Left cardiac atrium (tissue), 4 donors: ENCODE results near the gene NTSR1. TPM values are rescaled to one million over a fixed set of nuclear protein-coding genes. Genes with fewer than 3 reads are reported as not detected.

Source experiments
- ATAC-seq, 2 donors: fragments of 200-7000 bp; cut with Tn5 transposase; one replicate each; pipeline ENCODE4 v1.9.1; 2020; ENCODE audit warnings: mild to moderate bottlenecking in 2 of 2, moderate library complexity in 2 of 2
- DNase-seq: peaks from one replicate; pipeline ENCODE4 v3.0.0-alpha.2; 2020
- intact Hi-C, 2 donors: fragments of 100-400 bp; cut with DNase I; formaldehyde crosslinking; loops; one replicate each; pipeline versions ENCODE4 v1.14.1 to v1.15.1; 2022 to 2023
- total RNA-seq, 2 donors: library from RNA; stranded (reverse); fragmentation: NEBNext Ultra II Directional; extraction: Animal tissue kit (Norgen Biotek cat#: 25700); gene quantifications; one replicate each; pipeline ENCODE4 v1.2.1, GENCODE V29; 2021
- donor health status: DM: no; HTN: yes; CAD: no.
- donor health status: DM: no; HTN: yes; CAD: no; lungs with severe emphysema.
- donor health status: DM: yes; HTN: yes; CAD: no.
- donor health status: Dilated cardiomyopathy.

The NTSR1 gene
- total RNA-seq, 2 donors from 2014 or later: not detected

DNA sequence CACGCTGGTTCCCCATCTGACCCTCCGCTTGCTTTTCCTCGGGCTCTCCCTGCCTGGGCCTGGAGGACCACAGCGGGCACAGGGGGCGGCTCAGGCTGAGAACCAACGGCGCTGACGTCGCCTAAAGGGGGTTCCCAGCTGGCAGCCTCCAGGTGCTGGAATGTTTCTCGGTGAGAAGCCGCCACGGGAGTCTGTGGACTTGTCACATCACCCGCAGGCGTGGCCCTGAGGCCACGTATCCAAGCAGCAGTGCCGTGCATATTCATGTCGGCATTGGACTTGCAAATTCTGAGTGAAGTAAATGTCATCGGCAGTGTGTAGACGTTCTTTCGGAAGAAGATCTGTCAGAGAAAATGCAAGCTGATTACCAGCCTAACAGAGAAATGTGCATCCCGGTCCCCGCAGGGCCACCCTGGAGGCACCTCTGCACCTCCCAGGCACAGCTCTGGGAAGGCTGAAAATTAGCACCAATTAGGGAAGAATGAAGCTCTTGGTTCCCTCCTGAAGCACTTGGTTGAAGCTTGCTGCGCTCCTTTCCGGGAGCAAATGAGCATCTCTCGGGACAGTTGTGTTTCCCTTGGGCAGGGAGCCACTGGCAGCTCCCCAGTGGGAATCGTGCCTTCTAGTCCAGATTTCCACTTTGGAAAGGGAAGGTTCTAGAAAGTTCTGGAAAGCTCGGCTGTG, 24.3 kb downstream of the NTSR1 start:
- no peak for DNase-seq
- intact Hi-C loops: no loop called here
- no peak for ATAC-seq

DNA sequence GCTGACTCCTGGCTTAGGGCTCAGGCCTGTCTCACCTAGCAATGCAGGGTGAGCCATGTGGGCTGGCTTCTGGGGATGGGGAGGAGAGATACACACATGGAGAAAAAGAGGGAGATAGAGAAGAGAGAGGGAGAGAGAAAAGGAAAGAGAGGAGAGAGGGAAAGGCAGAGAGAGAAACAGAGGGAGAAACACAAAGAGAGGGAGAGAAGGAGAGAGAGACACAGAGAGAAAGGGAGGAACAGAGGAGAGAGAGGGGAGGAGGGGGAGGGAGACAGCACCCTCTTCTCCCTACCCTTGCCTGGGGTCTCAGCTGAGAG, 24.8 kb downstream of the NTSR1 start:
- DNase-seq (no peak), ATAC-seq (no peak)
- intact Hi-C loops: no loop called here

- ATAC-seq (no peak), DNase-seq (no peak)
- intact Hi-C loops: no loop called here
These were observed 25.3 kb downstream of the NTSR1 start for GRCh38 chr20:62733891-62734290.

DNA sequence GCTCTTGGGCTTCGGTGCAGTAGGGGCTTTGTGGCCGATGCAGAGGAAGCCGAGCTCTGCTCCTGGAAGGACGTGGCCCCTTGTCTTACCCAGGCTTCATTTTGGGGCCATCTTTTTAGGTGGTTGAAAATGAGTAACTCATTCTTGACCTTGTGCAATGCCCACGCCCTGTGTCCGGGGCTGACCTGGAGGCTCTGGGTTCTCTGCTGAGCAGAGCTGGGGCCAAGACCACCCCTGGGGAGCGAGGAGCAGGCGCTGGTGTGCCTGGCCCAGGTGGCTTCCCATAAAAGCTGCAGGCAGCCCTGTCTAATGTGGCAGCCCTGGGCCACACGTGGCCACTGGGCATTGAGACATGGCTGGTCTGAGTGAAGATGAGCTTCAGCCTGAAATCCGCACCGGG, 25.7 kb downstream of the NTSR1 start:
- no peak for ATAC-seq
- intact Hi-C loops: no loop called here
- DNase-seq: peak; percentile 10

DNA sequence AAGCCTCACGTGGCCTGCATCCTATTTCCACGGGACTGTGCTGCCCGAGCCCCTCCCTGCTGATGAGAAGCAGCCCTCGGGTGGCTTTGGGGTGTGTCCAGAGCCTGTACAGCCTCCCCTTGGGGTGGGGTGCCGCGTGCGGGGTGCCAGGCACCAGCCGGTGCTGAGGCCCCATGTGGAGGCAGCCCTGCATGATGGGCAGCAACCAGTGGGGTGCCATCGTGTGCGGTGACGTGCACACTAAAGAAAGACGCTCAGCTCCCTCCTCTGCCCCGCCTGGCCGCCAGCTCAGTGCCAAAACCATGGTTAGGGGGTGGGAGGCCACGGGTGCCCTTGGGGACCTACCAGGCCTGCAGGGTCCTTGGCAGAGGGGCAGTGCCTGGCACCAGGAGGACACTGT, 26.2 kb downstream of the NTSR1 start:
- DNase-seq (peak; percentile 16), ATAC-seq (no peak)
- intact Hi-C loops: no loop called here

DNA sequence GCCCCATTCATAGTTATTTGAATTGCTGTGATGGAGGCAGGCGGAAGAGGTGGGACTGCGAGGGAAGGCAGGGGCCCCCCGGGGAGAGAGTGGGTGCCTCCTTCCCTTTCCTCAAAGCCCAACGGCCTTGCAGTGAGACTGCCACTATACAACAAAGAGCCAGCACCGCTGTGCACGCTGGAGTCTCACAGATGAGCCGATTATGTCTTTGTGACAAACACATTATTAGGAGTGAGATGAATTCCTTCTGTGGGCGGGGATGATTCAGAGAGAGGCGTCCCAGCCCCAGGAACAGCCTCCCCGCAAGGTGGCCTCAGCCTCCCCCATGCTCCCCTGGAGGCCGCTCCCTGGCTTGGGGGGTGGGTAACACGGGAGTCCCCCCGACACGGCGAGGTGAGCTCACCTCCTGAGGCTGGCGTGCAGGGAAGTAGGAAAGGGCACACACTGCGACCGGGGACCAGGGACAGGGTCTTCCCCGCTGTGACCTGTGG, 26.7 kb downstream of the NTSR1 start:
- DNase-seq (peak; percentile 14), ATAC-seq (no peak)
- intact Hi-C loops: no loop called here

- intact Hi-C loops: no loop called here
These were observed 27.4 kb downstream of the NTSR1 start for GRCh38 chr20:62736026-62736406.

DNA sequence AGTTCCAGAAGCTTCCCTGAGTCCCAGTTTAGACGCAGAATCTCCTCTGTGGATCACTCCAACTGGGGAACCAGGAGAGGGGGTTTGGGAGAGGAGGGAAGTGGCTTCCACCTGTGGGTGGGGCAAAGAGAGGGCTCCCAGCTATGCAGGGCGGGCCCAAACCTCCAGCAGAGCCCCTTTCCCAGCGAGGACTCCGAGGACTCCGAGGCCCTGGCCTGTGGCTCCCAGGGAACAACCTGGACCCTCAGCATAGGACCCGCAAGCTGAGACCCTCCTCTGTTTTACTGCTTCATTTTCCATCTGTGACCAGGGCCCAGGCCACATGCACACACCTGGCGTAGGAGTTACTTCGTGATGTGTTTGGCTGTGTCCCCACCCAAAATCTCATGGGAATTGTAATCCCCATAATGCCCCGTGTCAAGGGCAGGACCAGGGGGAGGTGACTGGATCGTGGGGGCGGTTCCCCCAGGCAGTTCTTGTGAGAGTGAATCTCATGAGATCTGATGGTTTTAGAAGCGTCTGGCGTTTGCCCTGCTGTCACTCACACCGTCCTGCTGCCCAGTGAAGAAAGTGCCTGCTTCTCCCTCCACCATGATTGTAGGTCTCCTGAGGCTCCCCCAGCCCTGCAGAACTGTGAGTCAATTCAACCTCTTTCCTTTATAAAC, 27.9 kb downstream of the NTSR1 start:
- ATAC-seq (no peak), DNase-seq (peak; percentile 12)
- intact Hi-C loops: no loop called here

More at GRCh38 chr20:62736026-62736406, 27.4 kb downstream of the NTSR1 start:
- DNase-seq: no peak
- no peak for ATAC-seq

DNA sequence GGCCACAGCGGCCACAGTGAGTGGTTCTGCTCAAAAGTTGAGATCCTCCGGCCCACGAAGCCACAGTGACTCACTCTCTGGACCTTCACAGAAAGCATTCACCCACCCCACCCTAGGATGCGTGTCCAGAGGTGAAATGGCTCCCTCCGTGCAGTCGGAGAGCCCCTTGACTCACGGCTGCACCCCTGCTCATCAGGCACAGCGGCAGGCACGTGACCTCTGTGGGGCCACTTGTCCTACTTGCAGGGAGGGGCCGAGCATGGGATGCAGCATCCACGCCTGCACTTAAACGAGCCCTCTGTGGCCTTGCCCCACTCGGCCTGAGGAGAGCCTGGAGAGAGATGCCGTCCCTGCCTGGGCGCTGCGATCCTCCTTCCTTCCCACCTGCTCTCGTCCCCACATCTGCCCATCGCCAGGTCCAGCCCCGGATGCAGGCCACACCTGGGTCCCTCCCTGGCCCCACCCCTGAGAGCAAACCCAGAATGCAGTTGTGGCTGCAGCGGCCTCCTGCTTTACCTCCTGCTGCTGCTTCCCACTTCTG, 28.7 kb downstream of the NTSR1 start:
- DNase-seq (peak; percentile 13), ATAC-seq (no peak)
- intact Hi-C loops: no loop called here

DNA sequence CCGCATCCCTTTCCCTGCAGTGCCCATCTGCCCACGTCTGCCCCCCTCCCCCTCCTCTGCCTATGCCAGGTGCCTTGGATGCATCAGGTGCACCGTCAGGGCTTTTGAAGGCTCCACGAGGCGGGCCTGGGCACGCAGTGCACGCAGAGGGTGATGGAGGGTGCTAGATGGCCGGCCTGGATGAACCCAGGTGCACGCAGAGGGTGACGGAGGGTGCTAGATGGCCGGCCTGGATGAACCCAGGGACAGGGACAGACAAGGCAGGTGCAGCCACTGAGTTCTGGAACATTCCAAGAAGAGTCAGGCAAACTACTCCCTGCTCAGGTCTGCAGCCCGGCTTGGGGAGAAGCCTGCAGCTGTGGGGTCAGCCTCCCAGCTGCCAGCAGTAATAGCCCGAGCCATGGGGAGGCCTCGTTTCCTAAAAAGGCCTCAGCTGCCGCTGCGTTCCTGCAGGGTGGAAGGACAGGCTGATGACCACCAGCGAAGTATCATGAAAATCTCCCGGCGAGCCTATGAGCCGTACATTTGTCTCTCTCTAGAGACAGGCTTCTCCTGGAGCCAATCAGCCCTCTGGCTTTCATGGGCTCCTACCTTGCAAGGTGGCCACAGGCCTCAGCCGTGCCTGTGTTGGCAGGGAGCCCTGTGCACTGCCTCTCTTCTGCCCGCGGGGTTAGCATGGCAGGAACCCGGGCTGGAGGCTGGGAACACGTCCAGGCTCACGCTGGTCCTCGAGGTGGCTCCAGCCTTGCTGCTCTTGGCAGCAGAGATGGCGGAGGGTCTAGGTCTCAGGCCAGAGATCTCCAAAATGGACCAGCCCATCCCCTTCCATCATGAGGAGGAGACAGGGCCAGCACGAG, 29.6 kb downstream of the NTSR1 start:
- intact Hi-C loops: no loop called here
- ATAC-seq: no peak
- DNase-seq: peak; percentile 12

DNA sequence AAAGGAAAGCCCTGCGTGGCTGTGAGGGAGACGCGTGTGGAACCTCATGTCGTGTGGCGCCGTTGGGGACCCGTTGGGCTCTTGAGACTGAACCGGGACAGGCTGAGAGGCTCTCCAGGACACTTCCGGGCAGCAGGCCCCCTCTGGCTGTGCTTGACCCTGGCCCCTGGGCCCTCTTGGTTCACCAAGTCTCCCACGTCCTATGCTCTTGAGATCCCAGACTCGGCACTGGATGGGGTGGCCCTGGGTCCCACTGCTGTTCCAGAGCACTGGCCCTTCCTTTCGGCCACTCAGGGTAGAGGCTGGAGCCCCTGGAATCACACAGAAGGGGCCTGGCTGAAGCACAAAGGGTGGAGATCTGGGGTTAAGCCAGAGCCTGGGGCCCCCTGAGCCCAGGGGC, 30.4 kb downstream of the NTSR1 start:
- ATAC-seq (no peak), DNase-seq (peak; percentile 10)
- intact Hi-C loops: no loop called here

DNA sequence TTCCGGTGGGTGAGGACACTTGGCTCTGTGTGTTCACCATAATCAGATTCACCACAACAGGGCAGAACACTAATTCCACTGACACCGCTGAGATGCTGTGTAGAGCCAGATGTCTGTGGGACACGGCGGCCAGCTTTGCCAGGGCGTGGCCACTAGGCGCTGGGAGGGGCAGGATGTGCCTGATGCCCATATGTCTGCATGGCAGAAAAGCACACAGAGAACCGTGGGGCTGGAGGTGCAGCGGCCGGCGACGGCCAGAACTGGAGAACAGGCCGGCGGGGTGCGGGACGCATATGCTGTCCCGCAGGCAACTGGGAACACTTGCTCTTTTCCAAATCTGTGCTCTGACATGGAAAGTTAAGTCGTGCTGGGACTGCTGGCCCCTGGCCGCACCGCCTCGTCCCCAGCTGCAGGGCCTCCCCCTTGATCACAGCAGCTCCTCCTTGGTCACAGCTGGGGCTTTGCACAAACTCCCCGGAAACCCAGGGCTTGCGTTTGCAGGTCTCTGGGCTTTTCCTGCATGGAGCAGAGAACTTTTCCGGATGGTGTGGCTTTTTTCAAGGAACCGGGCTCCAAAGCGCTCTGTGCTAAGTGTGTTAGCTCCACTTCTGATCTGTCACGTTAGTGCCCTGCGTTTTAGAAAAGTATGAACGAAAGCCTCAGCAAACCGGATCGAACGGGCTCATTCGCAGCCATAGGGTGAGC, 31.1 kb downstream of the NTSR1 start:
- ATAC-seq (peak; percentile 33 to 47), DNase-seq (peak; percentile 41)
- intact Hi-C loops: no loop called here

DNA sequence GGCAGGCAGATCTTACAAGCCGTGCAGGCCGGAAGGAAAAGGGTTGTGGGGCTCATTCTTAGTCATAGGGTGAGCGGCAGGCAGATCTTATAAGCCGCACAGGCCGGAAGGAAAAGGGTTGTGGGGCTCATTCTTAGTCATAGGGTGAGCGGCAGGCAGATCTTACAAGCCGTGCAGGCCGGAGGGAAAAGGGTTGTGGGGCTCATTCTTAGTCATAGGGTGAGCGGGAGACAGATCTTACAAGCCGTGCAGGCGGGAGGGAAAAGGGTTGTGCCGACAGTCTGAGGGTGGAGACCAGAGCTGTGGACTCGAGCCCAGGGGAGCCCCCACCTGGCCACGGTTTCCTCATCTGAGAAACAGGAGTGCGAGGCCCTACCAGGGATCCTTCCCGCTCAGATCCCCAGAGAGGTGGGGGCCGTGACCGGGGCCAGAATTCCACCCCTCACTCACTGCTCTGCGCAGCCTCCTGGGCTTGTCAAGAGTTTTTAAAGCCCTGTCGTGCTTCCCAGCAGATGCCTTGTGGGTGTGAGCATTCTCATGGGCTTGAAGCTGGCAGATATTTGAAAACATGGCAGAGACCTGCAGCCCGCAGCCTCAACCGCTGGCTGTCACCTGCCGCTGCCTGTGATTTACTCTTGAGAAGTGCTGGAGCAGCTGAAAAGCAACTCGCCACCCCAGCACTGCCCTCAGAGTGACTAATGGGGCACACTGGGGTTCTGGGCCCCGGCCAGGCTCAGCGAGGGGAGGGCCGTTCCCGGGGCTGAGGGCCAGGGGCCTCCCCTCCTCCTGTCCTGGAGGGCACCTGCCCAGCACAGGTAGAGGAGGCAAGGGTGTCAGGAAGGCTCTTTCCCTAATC, 31.9 kb downstream of the NTSR1 start:
- DNase-seq (peak; percentile 37), ATAC-seq (peak; percentile 50 to 56)

DNA sequence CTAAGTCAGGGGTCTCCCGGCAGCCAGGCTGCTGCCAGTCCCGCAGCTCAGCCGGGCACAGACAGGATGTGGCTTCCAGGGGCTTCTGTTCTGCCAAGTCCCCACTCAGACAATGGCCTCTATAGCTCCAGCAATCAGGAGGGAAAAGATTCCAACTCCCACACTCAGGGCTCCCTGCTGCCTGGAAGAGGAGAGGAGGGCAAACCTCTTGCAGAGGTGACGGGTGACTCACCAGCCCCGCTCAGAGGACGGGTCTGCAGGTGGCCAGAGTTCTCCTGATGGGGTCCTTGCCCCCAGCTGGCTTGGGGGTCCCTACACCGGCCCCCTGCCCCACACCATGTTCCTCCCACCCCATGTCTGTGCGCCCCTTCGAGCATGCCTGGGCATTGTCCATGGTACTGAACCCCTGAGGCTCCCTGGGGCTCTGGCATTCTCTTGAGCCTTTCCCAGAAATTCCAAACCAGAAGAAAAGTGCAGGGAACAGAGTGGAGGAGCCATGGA, 32.6 kb downstream of the NTSR1 start:
- DNase-seq (peak; percentile 15), ATAC-seq (no peak)
- intact Hi-C loops: no loop called here

More for the DNA sequence above, 31.9 kb downstream of the NTSR1 start:
- intact Hi-C loops: no loop called here

DNA sequence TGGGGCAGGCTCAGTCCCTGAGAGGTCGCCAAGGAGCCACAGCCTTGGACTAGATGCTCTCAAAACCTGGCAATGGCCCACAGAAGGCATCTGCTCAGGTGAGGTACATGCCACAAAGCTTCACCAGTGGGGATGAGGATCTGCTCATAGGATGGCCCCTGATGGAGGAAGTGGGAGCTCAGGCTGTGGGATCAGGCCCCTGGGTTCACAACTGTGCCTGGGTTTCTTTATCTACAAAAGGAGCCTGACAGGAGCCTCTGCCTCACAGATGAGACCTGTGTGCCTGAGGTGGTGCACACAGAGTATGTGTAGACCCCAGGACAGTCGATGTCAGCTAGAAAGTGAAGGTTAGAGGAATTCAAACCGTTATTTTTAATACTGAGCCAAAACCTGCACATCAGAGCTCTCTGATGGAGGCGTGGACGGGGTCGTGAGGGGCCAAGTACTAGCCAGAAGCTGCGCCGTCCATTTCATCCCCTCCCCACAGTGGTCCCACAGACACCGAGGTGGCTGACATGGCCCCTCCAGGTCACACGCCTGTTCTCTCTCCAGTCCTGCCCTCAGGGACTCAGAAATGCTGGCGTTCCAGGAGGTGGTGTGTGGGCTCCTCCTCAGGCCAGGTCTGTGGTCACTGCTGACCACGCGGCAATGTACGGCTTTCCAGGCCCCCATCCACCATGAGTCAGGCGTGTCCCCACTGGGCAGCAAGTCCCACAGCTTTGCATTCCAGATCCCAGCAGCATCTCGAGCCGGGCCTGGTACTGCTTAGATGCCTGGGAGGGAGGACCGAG, 33.3 kb downstream of the NTSR1 start:
- ATAC-seq: no peak
- DNase-seq: peak; percentile 12
- intact Hi-C loops: no loop called here

- intact Hi-C loops: no loop called here
- no peak for ATAC-seq
- no peak for DNase-seq
These were observed 33.9 kb downstream of the NTSR1 start for GRCh38 chr20:62742550-62742949.

DNA sequence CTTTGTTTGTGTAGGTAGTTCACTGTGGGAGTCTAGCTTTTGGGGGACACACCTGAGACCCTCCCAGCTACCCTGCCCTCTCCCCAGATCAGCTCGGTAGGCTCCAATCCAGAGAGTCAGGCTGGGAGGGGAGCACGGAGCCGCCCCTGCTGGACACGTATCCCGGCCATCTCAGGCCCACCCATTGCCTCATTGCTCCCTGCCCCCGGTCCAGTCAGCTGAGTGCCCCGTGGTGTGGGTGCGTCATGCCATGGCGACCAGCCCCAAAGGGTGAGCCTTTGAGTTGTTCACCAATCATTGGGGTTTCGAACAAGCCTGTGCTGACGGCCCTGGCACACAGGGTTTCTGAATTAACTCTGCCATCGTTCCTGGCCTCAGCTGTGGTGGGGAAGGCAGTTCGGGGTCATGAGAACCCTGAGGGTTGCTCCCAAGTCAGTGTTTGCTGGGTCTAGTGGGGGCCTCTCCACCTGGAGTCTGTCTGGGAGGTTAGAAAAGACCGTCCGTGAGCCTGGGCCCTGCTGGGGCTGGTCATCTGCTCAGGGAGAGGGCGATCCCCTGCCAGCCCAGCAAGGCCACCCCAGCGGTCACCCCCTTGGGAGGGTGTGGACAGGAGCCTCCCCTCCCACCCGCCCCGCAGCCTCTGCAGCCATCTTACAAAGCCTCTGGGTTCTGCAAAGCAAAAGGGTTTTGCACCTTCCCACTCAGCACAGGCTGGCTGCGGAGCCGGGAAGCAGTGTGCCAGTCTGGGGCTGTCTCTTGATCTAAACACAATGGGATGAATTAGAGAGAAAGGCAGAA, 34.5 kb downstream of the NTSR1 start:
- intact Hi-C loops: no loop called here
- DNase-seq: peak; percentile 10
- ATAC-seq: no peak
